Endothelial cell of umbilical vein (primary cell): ENCODE results near the gene SHMT1. TPM values are rescaled to one million over a fixed set of nuclear protein-coding genes. Genes with fewer than 3 reads are reported as not detected.

Experiments used
- BruUV-seq: library from RNA; stranded (reverse); fragments of 400-500 nt; replicated peaks from 2 replicates; lab custom pipeline; 2021; lab: Mats Ljungman, UMichigan
- CTCF ChIA-PET: fragments of 300-600, 350-600 bp; sonication (Branson Sonifier 250); formaldehyde crosslinking; loops from one replicate; lab custom pipeline; 2021; ENCODE audit warnings: antibody characterized with exemption, inconsistent platforms; lab: Charles Lee
- POLR2A ChIA-PET: fragments of 300-600, 350-600 bp; sonication (Branson Sonifier 250); formaldehyde crosslinking; loops from one replicate; lab custom pipeline; 2021; ENCODE audit warnings: antibody characterized with exemption, inconsistent platforms; lab: Charles Lee
- DNase-seq: peaks from one replicate; pipeline ENCODE4 v3.0.0-alpha.2; 2011; ENCODE audit warnings: low read depth, low spot score
- FAIRE-seq: peaks from 2 replicates; lab custom pipeline; 2011; peaks lifted over from hg19 to GRCh38; lab: Jason Lieb, UNC
- H2AFZ ChIP-seq: 2 replicates; pipeline ENCODE4 v1.6.0; 2012; ENCODE audit warnings: low read depth, low read length, control low read depth, inconsistent platforms
- H3K27ac ChIP-seq: 2 replicates; pipeline ENCODE4 v1.5.1; 2011; ENCODE audit warnings: low read depth, mild to moderate bottlenecking, control low read depth, low read length, moderate library complexity; ENCODE audit not compliant: insufficient read depth
- H3K27me3 ChIP-seq, 2 experiments: 2 replicates each; pipeline versions ENCODE4 v1.6.0 to v1.6.1; 2011; ENCODE audit warnings: low read length in 2 of 2, mixed read lengths in 1 of 2; ENCODE audit not compliant: control insufficient read depth in 2 of 2, insufficient read depth in 2 of 2
- H3K36me3 ChIP-seq, 2 experiments: 2 replicates in 1 of 2; 3 replicates in 1 of 2; pipeline ENCODE4 v1.5.1; 2011; ENCODE audit warnings: low read length in 2 of 2, mild to moderate bottlenecking in 1 of 2, moderate library complexity in 1 of 2; ENCODE audit not compliant: control insufficient read depth in 2 of 2, insufficient read depth in 2 of 2; ENCODE audit errors: extremely low read depth in 1 of 2
- H3K4me1 ChIP-seq: 3 replicates; pipeline ENCODE4 v1.5.1; 2011; ENCODE audit warnings: mild to moderate bottlenecking, low read length; ENCODE audit not compliant: control insufficient read depth, insufficient read depth; ENCODE audit errors: extremely low read depth
- H3K4me2 ChIP-seq: 2 replicates; pipeline ENCODE4 v1.6.1; 2011; ENCODE audit warnings: low read length, control low read depth, mixed read lengths; ENCODE audit not compliant: insufficient read depth
- H3K4me3 ChIP-seq, 3 experiments: fragments of 200-600 bp in 1 of 3; sonication (generic), shearing (Covaris generic) in 1 of 3; replicated peaks in 1 of 3; 2 replicates each; pipeline ENCODE4 v1.5.1; 2011 to 2016; ENCODE audit warnings: control low read depth in 3 of 3, low read length in 3 of 3, mild to moderate bottlenecking in 2 of 3, inconsistent platforms in 1 of 3, low read depth in 1 of 3, moderate library complexity in 1 of 3; ENCODE audit not compliant: insufficient read depth in 1 of 3
- H3K79me2 ChIP-seq: 2 replicates; pipeline ENCODE4 v1.6.0; 2012; ENCODE audit warnings: low read length, inconsistent platforms; ENCODE audit not compliant: control insufficient read depth, insufficient read depth
- H3K9ac ChIP-seq: replicated peaks from 2 replicates; pipeline ENCODE3; 2011; ENCODE audit warnings: low read length, control low read depth; ENCODE audit not compliant: insufficient read depth; ENCODE audit errors: extremely low read depth
- H3K9me1 ChIP-seq: replicated peaks from 3 replicates; pipeline ENCODE4 v1.6.0; 2011; ENCODE audit warnings: mild to moderate bottlenecking, low read length; ENCODE audit not compliant: control insufficient read depth, insufficient read depth; ENCODE audit errors: extremely low read depth
- H3K9me3 ChIP-seq: replicated peaks from 2 replicates; pipeline ENCODE4 v1.5.1; 2012; ENCODE audit warnings: low read length, inconsistent platforms; ENCODE audit not compliant: control insufficient read depth, insufficient read depth
- H4K20me1 ChIP-seq: replicated peaks from 2 replicates; pipeline ENCODE3; 2011; ENCODE audit warnings: mild to moderate bottlenecking, low read length; ENCODE audit not compliant: control insufficient read depth, insufficient read depth; ENCODE audit errors: extremely low read depth
- EZH2 ChIP-seq: IDR thresholded peaks from 2 replicates; pipeline ENCODE4 v1.6.1; 2012; ENCODE audit warnings: borderline replicate concordance, low read depth, mild to moderate bottlenecking, moderate library complexity, low read length, inconsistent platforms; ENCODE audit not compliant: severe bottlenecking
- FOS ChIP-seq: IDR thresholded peaks from 2 replicates; pipeline ENCODE4 v1.6.1; 2011; ENCODE audit warnings: mild to moderate bottlenecking, low read length, moderate library complexity, borderline replicate concordance; ENCODE audit not compliant: insufficient read depth
- GATA2 ChIP-seq: IDR thresholded peaks from 2 replicates; pipeline ENCODE4 v1.7.0; 2011; ENCODE audit warnings: low read depth, mild to moderate bottlenecking, moderate library complexity, mixed read lengths, low read length; ENCODE audit not compliant: insufficient read length, insufficient read depth
- JUN ChIP-seq: IDR thresholded peaks from 2 replicates; pipeline ENCODE4 v1.6.1; 2011; ENCODE audit warnings: borderline replicate concordance, low read depth; ENCODE audit not compliant: insufficient read length, insufficient read depth
- MYC ChIP-seq: IDR thresholded peaks from one replicate; pipeline ENCODE4 v1.6.1; 2011; ENCODE audit warnings: mild to moderate bottlenecking, low read depth, low read length
- POLR2A ChIP-seq: IDR thresholded peaks from 2 replicates; pipeline ENCODE4 v1.6.1; 2012; ENCODE audit warnings: low read depth, mild to moderate bottlenecking, control low read depth, low read length
- POLR2AphosphoS5 ChIP-seq: IDR thresholded peaks from 2 replicates; pipeline ENCODE4 v1.6.1; 2012; ENCODE audit warnings: low read depth, mild to moderate bottlenecking, control low read depth, low read length, moderate library complexity; ENCODE audit not compliant: insufficient read depth
- dilution Hi-C: fragments of 300-500 bp; cut with MboI; formaldehyde crosslinking; loops from one replicate; pipeline ENCODE4 v1.15.0; 2019; ENCODE audit warnings: low sequenced_read_pairs; ENCODE audit not compliant: extremely low pct_ligation_motif_present
- intact Hi-C: fragments of 100-400 bp; cut with micrococcal nuclease; formaldehyde crosslinking; loops from one replicate; pipeline ENCODE4 v1.10.0; 2022
- polyA plus RNA-seq, 4 experiments: library from polyadenylated mRNA; depleted of rRNA in 3 of 4; stranded (reverse) in 3 of 4; unstranded in 1 of 4; fragments of >200 nt; gene quantifications; 2 replicates each; pipeline versions ENCODE4 v1.2.1 to v1.2.3, GENCODE V29; 2011 to 2012; ENCODE audit warnings: missing spikeins in 1 of 4
- total RNA-seq: library from RNA; stranded (reverse); gene quantifications from 2 replicates; pipeline ENCODE4 v1.2.3, GENCODE V29; 2021
- TF ChIP-seq, protein P1 (sequence below): IDR thresholded peaks from 2 replicates; pipeline ENCODE4 v1.6.1; 2011; ENCODE audit not compliant: insufficient read depth, insufficient read length
- TF ChIP-seq, protein P2 (sequence below), 2 donors: IDR thresholded peaks; 1 replicate in 1 of 2; 2 replicates in 1 of 2; pipeline ENCODE4 v1.5.1; 2011; ENCODE audit warnings: low read length in 2 of 2, mild to moderate bottlenecking in 2 of 2, moderate library complexity in 2 of 2, control low read depth in 1 of 2, inconsistent platforms in 1 of 2, low read depth in 1 of 2; ENCODE audit not compliant: insufficient read depth in 1 of 2; ENCODE audit errors: extremely low read depth in 1 of 2

SHMT1 gene
- total and polyA plus RNA-seq, 2 donors (not counting 3 experiments of a cell fraction or from before 2014, with no cell fraction given): 18.9 to 27.6 TPM

DNA sequence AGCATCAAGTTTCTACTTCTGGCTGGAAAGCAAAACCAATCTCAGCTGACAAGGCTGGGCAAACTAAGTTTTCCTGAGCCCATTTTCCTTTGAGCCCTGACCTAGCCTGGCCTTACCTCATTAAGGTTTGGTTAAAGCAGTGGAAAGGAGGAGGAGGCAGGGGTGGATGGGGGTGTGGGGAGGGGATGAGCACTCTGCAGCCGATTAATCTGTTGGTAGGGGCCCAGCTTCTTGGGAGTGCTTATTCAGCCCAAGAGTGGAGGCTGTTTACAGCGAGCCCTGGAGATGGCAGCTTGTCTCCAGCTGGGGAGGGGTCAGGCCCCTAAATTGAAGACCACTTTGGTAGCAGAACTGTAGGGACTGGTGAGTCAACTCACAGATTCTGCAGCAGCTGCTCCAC lies 36.3 kb downstream of the SHMT1 start:
- no peak overlapping the region for H2AFZ ChIP-seq
- H3K9me1 ChIP-seq: no peaks in the 10 kb centered on the region
- no peak overlapping the region for H3K4me3 ChIP-seq
- H3K27me3 ChIP-seq: no peaks in the 10 kb centered on the region
- ChIA-PET CTCF (no interaction called here), POLR2A (interaction anchor here (0.7 kb wide), 1 partner anchor 14 kb away, joined by 9 read pairs; no protein-coding TSS in a partner anchor)
- dilution Hi-C loops (no loop called here), intact Hi-C loops (no loop called here)
- H4K20me1 ChIP-seq: no peaks in the 10 kb centered on the region
- peaks cover 3 to 42% of the 10 kb centered on the region in 2 experiments for H3K36me3 ChIP-seq
- no TSS peak for BruUV-seq
- no peaks in the 10 kb centered on the region for H3K9me3 ChIP-seq
- no peak overlapping the region for H3K27ac ChIP-seq
- no peak overlapping the region for H3K4me2 ChIP-seq
- H3K9ac ChIP-seq: no peak overlapping the region
- TF ChIP-seq POLR2AphosphoS5: no peak
- no peak for TF ChIP-seq EZH2
- TF ChIP-seq POLR2A: no peak
- no peak for TF ChIP-seq MYC
- TF ChIP-seq GATA2: no peak
- TF ChIP-seq, protein P1, sequence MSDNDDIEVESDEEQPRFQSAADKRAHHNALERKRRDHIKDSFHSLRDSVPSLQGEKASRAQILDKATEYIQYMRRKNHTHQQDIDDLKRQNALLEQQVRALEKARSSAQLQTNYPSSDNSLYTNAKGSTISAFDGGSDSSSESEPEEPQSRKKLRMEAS: no peak
- no peak for TF ChIP-seq FOS
- TF ChIP-seq, protein P2, sequence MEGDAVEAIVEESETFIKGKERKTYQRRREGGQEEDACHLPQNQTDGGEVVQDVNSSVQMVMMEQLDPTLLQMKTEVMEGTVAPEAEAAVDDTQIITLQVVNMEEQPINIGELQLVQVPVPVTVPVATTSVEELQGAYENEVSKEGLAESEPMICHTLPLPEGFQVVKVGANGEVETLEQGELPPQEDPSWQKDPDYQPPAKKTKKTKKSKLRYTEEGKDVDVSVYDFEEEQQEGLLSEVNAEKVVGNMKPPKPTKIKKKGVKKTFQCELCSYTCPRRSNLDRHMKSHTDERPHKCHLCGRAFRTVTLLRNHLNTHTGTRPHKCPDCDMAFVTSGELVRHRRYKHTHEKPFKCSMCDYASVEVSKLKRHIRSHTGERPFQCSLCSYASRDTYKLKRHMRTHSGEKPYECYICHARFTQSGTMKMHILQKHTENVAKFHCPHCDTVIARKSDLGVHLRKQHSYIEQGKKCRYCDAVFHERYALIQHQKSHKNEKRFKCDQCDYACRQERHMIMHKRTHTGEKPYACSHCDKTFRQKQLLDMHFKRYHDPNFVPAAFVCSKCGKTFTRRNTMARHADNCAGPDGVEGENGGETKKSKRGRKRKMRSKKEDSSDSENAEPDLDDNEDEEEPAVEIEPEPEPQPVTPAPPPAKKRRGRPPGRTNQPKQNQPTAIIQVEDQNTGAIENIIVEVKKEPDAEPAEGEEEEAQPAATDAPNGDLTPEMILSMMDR (IDR thresholded peaks at IDR 0.05; ENCODE audit: extremely low read depth in 1 of 2, insufficient read depth in 1 of 2, low read depth in 1 of 2, low read length in 2 of 2): no peak
- TF ChIP-seq JUN: no peak
- no peaks in the 10 kb centered on the region for H3K79me2 ChIP-seq
- H3K4me1 ChIP-seq: no peaks in the 10 kb centered on the region
- FAIRE-seq: no peak
- no peak for DNase-seq
